UCSD-AML1 (cell line): ENCODE results near the gene TSSK2.

Source experiments
- DNase-seq: peaks from one replicate; lab custom pipeline; 2025; ENCODE audit not compliant: unreplicated experiment; lab: John Stamatoyannopoulos, UW

The TSSK2 gene

GRCh38 chr22:19180234-19180633 lies 49.1 kb downstream of the TSSK2 start:
- no peak for DNase-seq

DNA sequence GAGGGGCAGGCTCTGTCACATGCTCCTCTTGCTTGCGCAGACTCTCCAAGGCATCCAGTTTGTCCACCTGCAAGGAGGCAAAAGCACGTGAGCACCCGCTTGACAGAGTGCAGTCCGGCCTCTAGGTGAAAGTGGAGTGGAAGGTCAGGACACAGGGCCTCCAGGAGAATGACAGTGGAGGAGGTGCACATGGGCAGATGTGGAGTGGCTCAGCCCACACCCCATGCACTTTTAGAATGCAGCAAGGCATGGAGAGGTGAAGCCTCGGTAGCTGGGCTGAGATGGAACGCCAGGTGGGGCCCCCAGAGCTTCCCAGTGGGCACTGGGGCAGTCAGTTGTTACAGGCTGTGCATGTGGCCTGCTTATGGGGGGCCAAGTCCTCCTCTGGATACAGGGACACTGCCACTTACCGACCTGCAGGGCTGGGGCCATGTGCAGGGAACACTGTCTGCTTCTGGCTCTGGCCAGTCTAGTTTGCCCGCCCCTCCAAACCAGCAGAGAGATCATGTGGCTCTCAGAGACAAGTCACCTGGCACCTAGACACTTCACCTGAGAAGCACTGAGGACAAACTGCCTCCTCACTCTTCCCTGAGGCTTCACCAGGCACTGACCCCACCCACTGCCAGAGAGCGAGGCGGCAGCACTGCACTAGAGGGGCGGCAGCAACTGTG lies 49.8 kb downstream of the TSSK2 start:
- DNase-seq: no peak

DNA sequence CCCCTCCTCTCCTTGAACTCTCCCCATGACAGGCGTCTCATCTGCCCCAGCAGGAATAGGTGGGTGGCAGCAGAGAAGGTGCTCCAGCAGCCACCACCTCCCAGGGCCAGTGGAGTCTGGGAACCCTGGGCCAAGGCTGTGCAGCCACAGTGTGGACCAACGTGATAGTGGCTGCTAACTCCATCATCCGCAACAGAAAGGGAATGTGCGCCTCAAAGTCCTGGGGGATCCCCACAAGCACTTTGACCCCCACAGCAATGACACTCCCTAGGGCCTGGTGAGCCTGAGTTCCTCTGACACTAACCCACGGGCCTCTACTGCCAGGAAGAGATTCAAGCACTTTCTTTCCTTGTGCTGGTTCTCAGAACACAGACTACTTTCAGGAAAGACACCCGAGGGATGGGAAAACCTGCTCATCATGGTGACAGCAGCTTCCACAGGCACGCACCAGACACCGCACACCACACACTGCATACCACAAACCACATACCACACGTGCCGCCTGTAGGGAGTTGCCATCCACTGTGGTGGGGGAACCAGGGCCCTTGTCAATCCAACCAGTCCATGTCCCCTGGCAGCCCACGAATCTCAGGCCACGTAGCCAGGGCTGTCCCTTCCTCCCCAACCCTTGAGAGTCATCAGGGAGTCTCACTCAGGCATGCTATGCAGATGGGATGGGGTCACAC lies 50.8 kb downstream of the TSSK2 start:
- no peak for DNase-seq
